HG03139 (cell line): Measurements from ENCODE around the gene CCDC178.

ENCODE experiments used
- ATAC-seq: cut with Tn5 transposase; IDR thresholded peaks from one replicate; pipeline ENCODE4 v1.9.1; 2021; ENCODE audit not compliant: unreplicated experiment

The CCDC178 gene

DNA sequence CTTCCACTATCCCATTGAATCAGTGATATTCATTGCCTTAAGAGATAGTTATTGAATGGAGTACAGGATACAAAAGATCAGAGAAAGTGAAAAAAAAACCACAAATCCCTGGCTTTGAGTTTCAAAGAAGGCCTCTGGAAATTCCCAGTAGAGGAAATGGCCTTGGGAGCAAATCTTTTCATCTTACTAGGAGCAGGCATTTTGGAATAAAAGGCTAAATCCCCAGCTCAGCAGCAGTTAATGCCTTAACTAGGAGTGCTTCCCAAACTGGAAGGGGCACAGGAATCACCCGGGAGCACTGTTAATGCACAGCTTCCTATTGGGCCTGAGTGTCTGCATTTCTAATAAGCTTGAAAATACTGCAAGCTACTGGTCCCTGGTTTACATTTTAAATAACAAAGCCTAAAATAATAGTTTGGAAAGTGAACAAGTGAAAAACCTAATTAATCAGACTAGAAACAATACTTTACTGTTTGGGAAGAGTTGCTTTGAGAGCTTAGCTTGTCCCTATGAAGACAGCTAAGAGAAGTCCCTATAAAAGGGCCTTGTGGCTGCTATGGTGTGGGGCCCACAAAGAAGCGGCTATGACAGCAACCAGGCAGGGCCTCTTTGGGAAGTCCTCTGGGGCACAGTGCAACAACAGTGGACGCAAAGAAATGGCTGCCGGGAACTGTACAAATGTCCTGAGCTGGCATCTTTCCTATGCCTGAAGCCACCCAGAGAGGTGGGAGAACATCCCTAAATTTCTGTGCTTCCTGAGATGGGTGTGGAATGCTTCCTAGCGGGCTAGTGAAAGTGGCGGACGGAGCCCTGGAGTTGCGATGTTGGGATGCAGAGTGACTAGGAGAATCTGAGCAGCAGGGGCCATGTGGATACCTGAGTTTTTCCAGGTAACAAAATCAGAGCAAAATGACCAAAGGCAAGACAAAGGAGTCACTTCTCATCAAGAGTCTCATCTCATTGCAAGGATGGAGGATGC, 550.6 kb downstream of the CCDC178 start:
- ATAC-seq: no peak

DNA sequence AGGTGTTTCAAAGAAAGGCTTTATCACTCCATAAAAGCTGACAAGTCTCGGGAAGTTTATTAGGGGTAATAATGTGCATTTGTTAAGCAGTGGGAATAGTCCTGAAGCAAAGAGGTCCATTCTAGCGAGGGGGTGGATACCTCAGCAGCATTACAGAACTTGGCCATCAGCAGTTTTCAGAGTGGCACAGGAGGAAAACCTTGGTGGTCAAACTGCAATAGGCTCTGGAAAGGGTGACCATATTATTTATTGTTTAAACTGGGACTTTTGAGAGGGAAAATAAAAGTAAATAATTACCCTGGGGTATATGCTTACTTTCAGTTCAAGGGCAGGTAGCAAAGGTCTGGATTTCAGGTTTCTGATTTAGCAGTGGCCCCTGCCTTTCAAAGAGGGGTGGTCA, 552.2 kb downstream of the CCDC178 start:
- no peak for ATAC-seq
